HG03571 (cell line): ENCODE results near the gene GH1.
"Not testable (repeated sequence)": the region's sequence is repeated elsewhere in the genome, so short reads cannot be mapped to it uniquely, and the experiment has no call there.

ENCODE experiments used
- ATAC-seq: cut with Tn5 transposase; IDR thresholded peaks from one replicate; pipeline ENCODE4 v1.9.1; 2021; ENCODE audit not compliant: unreplicated experiment

GH1 gene

DNA sequence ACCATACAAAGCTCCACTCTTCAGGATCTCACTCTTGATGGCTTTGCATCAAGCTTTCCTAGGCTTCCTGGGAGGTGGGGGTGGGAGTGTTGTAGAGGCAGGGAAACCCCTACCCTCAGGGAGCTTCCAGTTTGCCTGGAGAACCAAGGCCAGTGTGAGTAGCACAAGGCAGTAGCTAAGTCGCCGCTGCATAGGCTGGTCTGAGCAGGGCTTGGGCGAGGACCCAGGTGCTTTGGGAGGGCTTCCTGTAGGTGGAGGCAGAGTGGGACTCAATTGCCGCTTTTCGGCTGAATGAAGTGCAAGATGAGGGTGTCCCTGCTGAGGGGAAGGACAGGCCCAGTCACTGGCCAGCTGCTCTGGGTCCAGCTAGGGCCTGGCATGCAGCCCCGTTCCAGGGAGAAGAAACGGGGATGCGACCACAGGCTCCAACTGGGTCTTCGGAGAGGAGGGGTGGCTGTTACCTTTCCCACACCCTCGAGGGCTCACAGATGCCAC lies 9.6 kb upstream of the GH1 start:
- no peak for ATAC-seq

DNA sequence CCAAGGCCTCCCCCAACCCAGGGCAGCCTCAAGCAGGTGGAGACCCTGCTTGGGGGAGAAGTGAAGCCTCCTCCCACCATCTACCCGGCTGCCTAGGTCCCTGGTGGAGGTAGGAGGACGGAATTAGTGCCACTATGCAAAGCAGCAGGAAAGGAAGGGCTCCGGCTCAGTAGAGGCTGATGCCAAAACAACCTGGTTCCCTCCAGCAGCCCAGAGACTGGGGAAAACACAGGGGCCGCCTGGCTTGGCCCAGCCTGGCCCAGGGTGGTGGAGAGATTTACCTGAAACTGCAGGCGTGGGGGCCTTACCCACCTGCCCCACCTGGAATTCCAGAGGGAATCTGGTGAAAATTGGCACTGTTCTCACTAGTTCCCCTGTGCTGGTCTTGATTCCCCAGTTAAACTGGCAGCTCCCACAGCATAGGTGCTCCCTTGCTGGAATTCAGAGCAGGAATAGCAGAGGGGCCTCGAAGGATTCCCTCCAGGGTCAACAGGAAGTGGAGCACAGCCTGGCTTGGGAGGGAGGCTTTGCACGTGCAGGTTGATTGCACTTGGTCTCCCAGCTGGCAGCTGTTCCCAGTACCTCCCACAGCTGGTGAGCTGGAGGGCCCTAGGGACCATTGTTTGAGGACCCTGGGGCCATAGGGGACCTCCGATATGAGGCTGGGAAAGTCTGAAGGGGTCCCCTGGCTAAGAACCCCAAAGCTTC lies 9.0 kb upstream of the GH1 start:
- ATAC-seq, result no peak

DNA sequence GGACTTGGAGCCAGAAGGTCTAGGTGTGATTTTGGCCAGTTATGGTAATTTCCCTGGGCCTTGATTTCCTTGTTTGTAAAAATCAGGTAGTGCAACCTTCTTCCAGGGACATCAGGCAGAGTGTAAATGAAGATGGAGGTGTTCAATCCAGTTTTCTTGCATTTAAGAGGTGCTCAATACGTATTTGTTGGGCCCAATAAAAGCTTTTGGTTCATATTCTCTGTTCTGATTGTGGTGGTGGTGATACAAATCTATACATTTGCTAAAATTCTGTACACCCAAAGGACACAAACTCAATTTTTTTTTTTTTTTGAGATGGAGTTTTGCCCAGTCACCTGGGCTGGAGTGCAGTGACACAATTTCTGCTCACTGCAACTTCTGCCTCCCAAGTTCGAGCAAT lies 7.5 kb upstream of the GH1 start:
- no peak for ATAC-seq

- ATAC-seq, result no peak
These were observed 7.0 kb upstream of the GH1 start for GRCh38 chr17:63925615-63926014.

GRCh38 chr17:63922402-63922801 lies 3.8 kb upstream of the GH1 start:
- ATAC-seq, result peak; percentile 68

DNA sequence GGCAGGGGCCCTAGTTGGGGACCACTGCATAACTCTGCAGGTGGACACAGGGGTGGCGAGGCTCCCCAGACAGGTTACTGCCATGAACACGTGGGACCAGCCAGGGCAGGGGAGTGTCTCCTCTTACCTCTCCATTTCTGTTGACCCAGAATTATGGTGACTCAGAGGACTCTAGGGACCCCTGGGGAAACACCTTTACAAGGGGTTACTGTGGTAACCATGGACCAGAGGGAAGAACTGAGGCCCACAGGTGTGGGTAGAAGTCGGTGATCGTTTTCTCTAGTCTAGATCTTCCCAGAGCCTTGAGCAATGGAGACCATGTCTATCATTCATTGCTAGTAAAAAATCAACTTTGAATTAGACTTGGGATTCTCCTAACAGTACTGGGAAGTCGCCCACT lies 2.1 kb upstream of the GH1 start:
- ATAC-seq, result not testable (repeated sequence)

DNA sequence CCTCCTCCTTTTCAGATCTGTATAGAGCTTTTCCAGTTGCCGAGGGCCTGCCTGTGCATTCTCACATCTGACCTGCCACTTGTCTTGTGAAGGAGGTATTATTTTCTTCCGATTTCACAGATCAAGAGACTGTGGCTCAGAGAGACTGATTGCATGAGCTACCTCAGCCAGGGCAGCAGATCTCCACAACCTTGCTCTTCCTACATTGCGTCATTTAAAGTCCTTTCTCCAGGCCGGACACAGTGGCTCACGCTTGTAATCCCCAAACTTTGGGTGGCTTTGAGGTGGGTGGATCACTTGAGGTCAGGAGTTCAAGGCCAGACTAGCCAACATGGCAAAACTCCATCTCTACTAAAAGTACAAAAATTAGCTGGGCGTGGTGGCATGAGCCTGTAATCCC lies 1.4 kb upstream of the GH1 start:
- ATAC-seq, result not testable (repeated sequence)

- no peak for ATAC-seq
These were observed 678 bp upstream of the GH1 start for GRCh38 chr17:63919311-63919723.

DNA sequence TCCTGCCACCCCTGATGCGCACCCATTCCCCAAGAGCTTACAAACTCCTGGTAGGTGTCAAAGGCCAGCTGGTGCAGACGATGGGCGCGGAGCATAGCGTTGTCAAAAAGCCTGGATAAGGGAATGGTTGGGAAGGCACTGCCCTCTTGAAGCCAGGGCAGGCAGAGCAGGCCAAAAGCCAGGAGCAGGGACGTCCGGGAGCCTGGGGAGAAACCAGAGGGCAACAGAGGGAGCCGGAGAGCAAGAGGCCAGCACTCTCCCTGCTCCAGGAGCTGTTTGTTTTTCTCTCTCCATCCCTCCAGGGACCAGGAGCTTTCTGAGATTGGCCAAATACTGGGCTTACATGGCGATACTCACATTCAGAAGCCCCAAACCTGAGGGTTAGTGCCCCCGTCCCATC lies 334 bp downstream of the GH1 start:
- ATAC-seq, result no peak

- ATAC-seq, result no peak
These were observed 993 bp downstream of the GH1 start for GRCh38 chr17:63917646-63918045.

DNA sequence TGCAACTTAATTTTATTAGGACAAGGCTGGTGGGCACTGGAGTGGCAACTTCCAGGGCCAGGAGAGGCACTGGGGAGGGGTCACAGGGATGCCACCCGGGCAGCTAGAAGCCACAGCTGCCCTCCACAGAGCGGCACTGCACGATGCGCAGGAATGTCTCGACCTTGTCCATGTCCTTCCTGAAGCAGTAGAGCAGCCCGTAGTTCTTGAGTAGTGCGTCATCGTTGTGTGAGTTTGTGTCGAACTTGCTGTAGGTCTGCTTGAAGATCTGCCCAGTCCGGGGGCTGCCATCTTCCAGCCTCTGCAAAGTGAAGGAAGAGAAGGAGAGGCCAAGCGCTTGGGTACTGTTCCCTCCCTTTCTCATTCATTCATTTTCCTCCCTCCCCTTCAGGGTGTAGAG lies 1.4 kb downstream of the GH1 start:
- ATAC-seq, result not testable (repeated sequence)

DNA sequence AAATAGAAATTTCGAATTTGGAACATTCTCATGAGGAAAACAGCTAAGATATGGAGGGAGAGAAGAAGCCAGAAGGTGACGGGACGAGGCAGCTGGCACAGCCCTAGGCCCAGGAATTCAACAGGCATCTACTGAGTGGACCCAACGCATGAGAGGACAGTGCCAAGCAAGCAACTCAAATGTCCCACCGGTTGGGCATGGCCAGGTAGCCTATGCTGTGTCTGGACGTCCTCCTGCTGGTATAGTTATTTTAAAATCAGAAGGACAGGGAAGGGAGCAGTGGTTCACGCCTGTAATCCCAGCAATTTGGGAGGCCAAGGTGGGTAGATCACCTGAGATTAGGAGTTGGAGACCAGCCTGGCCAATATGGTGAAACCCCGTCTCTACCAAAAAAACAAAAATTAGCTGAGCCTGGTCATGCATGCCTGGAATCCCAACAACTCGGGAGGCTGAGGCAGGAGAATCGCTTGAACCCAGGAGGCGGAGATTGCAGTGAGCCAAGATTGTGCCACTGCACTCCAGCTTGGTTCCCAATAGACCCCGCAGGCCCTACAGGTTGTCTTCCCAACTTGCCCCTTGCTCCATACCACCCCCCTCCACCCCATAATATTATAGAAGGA lies 2.0 kb downstream of the GH1 start:
- no peak for ATAC-seq

- not testable (repeated sequence) for ATAC-seq
These were observed 2.9 kb downstream of the GH1 start for GRCh38 chr17:63915753-63916152.

DNA sequence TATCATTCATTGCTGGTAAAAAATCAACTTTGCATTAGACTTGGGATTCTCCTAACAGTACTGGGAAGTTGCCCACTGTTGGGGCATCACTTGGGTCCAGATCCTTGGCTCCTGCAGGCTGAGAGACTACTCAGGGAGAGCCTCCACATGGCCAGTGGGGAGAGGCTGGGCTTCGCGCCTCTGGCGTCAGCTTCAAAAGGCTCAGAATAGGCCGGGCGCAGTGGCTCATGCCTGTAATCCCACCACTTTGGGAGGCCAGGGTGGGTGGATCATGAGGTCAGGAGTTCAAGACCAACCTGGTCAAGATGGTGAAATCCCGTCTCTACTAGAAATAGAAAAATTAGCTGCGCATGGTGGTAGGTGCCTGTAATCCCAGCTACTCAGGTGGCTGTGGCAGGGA lies 4.2 kb downstream of the GH1 start:
- ATAC-seq, result no peak

- ATAC-seq, result no peak
These were observed 7.0 kb downstream of the GH1 start for GRCh38 chr17:63911657-63912100.

- no peak for ATAC-seq
These were observed 7.5 kb downstream of the GH1 start, which contains the start of gene CSHL1 for GRCh38 chr17:63911041-63911635. Gene CSHL1 (minus strand): TSS chr17:63911258. CDS start chr17:63911196, 62 bp downstream.

DNA sequence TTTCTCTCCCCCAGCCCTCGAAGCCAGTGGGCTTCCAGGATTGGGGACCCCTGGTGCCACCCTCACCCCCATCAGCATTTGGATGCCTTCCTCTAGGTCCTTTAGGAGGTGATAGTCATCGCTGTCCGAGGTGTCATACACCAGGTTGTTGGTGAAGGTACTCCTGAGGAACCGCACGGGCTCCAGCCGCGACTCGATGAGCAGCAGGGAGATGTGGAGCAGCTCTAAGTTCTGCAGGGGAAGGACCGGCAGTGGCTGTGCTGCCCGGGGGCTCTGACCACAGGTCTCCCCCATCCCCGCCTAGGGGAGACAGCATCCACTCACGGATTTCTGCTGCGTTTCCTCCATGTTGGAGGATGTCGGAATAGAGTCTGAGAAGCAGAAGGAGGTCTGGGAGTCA lies 8.5 kb downstream of the GH1 start:
- ATAC-seq, result no peak

DNA sequence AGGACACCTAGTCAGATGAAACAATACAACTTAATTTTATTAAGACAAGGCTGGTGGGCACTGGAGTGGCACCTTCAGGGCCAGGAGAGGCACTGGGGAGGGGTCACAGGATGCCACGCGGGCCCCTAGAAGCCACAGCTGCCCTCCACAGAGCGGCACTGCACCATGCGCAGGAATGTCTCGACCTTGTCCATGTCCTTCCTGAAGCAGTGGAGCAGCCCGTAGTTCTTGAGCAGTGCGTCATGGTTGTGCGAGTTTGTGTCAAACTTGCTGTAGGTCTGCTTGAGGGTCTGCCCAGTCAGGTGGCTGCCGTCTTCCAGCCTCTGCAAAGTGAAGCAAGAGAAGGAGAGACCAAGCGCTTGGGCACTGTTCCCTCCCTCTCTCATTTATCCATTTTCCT lies 9.1 kb downstream of the GH1 start:
- not testable (repeated sequence) for ATAC-seq

DNA sequence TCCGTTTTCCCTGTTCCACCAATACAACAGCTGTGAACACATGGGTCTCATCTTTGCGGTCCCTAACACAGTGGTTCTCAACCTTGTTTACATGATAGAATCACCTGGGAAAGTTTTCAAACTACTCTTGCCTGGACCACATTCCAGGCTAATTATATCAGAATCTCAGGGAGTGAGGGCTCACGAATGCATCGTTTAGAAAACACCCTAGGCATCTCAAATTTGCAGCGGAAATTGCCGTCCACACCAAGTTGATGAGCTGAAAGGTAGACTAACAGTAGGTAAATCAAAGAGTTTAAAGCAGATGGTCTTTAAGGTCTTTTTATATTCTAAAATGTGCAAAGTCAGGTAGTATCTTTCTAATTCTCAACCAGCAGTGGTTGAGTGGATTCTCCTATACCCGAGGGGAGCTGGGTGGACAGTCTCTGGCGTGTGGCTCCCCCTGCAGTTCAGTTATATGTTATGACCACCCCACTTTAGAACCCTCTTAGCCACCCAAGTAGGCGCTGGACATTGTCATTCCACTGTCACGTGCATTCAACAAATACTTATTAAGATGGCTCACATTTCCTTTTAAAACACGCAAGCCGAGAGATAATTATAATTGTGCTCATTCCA lies 11.4 kb downstream of the GH1 start:
- not testable (repeated sequence) for ATAC-seq

GRCh38 chr17:63904796-63905195 lies 13.8 kb downstream of the GH1 start:
- not testable (repeated sequence) for ATAC-seq

DNA sequence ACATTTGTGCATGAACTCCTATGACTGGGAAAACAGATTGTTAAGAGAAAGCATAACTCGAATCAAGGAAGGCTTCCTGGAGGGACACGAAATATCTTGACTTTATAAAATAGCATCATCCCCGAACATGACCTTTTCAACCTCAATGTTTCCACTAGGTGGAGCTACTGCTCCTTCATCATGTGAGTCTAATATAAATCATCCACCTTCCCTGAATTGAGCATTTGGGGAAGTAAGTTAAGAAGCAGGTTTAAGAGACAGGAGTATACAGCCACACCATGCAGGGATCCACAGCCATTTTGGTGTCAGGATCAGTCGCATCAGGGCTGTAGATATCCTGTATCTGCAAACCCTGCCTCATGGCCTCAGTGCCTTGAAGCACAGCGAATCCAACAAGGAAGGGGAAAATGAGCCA lies 14.8 kb downstream of the GH1 start:
- not testable (repeated sequence) for ATAC-seq

DNA sequence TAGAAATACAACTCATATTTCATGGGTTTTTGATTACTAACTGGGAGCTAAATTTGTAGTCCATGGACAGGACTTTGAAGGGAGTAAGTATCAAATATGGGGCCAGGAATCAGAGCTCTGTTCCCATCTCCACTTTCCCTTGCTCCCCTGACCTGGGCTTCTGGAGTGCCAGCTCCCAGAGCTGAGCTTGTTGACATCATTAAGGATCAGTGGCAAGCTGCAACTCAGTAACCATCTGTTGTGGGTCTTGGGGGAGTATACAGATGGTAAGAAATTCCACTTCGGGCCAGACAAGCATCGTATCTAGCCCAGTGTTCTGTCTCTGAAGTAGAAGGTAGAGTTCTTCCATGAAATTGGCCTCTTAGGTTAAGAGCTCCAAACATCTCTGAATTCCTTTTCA lies 16.7 kb downstream of the GH1 start:
- not testable (repeated sequence) for ATAC-seq
